HEK293 (cell line): ENCODE results near the gene SLX9.

ENCODE experiments used
- CTCF ChIA-PET: fragments of 350-600 bp; formaldehyde crosslinking; extraction: SDS; loops from one replicate; lab custom pipeline; 2021; ENCODE audit warnings: antibody characterized with exemption; lab: Yijun Ruan, JAX
- POLR2A ChIA-PET: fragments of 300-600 bp; formaldehyde crosslinking; extraction: SDS; loops from one replicate; lab custom pipeline; 2020; ENCODE audit warnings: antibody characterized with exemption, inconsistent platforms; lab: Yijun Ruan, JAX
- H3K27ac ChIP-seq: fragments of 200-500 bp; sonication (Bioruptor generic); 2 replicates; pipeline ENCODE4 v1.5.1; 2014; ENCODE audit warnings: low read depth, low read length, control low read depth, inconsistent platforms; ENCODE audit errors: extremely low read depth
- H3K36me3 ChIP-seq, 2 experiments: fragments of 200-500 bp in 1 of 2; sonication (Bioruptor generic) in 1 of 2; 1 replicate in 1 of 2; 2 replicates in 1 of 2; pipeline ENCODE4 v1.5.1; 2014 to 2017; ENCODE audit warnings: inconsistent platforms in 2 of 2, low read length in 2 of 2; ENCODE audit not compliant: control insufficient read depth in 2 of 2, insufficient read depth in 1 of 2
- H3K4me1 ChIP-seq: fragments of 200-500 bp; sonication (Bioruptor generic); 2 replicates; pipeline ENCODE4 v1.5.1; 2014; ENCODE audit warnings: mild to moderate bottlenecking, low read length, inconsistent platforms; ENCODE audit not compliant: control insufficient read depth, insufficient read depth
- H3K4me3 ChIP-seq: 2 replicates; pipeline ENCODE4 v1.5.1; 2011; ENCODE audit warnings: low read depth, mild to moderate bottlenecking, control low read depth, low read length, moderate library complexity
- H3K9me3 ChIP-seq: fragments of 200-500 bp; sonication (Bioruptor generic); 2 replicates; pipeline ENCODE4 v1.5.1; 2014; ENCODE audit warnings: low read depth, low read length, inconsistent platforms; ENCODE audit not compliant: control insufficient read depth, insufficient read depth
- GLIS1 ChIP-seq: fragments of 450-650 bp; formaldehyde crosslinking; IDR thresholded peaks from 2 replicates; pipeline ENCODE4 v1.5.1; 2016; ENCODE audit warnings: missing biosample characterization, missing genetic modification characterization
- KLF1 ChIP-seq: fragments of 450-650 bp; formaldehyde crosslinking; IDR thresholded peaks from 2 replicates; pipeline ENCODE4 v1.5.1; 2016; ENCODE audit warnings: missing biosample characterization, missing genetic modification characterization
- KLF9 ChIP-seq: fragments of 450-650 bp; formaldehyde crosslinking; IDR thresholded peaks from 2 replicates; pipeline ENCODE4 v1.5.1; 2016; ENCODE audit warnings: missing biosample characterization, missing genetic modification characterization, low read depth
- PRDM10 ChIP-seq: fragments of 450-650 bp; formaldehyde crosslinking; IDR thresholded peaks from 2 replicates; pipeline ENCODE4 v1.5.1; 2016; ENCODE audit warnings: missing biosample characterization, missing genetic modification characterization
- PRDM4 ChIP-seq: fragments of 450-650 bp; formaldehyde crosslinking; IDR thresholded peaks from 2 replicates; pipeline ENCODE4 v1.5.1; 2017; ENCODE audit warnings: missing biosample characterization, missing genetic modification characterization
- ZFHX2 ChIP-seq: fragments of 450-650 bp; formaldehyde crosslinking; conservative IDR thresholded peaks from 2 replicates; pipeline ENCODE4 v1.5.1; 2016; ENCODE audit warnings: missing biosample characterization, missing genetic modification characterization
- ZFP41 ChIP-seq: fragments of 450-650 bp; formaldehyde crosslinking; IDR thresholded peaks from 2 replicates; pipeline ENCODE4 v1.5.1; 2016; ENCODE audit warnings: missing biosample characterization, missing genetic modification characterization, borderline replicate concordance
- ZIC2 ChIP-seq: fragments of 450-650 bp; formaldehyde crosslinking; IDR thresholded peaks from 2 replicates; pipeline ENCODE4 v1.5.1; 2016; ENCODE audit warnings: missing biosample characterization, missing genetic modification characterization
- ZNF530 ChIP-seq: fragments of 450-650 bp; formaldehyde crosslinking; IDR thresholded peaks from 2 replicates; pipeline ENCODE4 v1.5.1; 2016; ENCODE audit warnings: low read depth, missing biosample characterization, missing genetic modification characterization
- ZSCAN4 ChIP-seq: fragments of 450-650 bp; formaldehyde crosslinking; IDR thresholded peaks from 2 replicates; pipeline ENCODE4 v1.5.1; 2017; ENCODE audit warnings: missing biosample characterization, missing genetic modification characterization
- ZSCAN5A ChIP-seq: fragments of 450-650 bp; formaldehyde crosslinking; IDR thresholded peaks from 2 replicates; pipeline ENCODE4 v1.5.1; 2016; ENCODE audit warnings: missing biosample characterization, missing genetic modification characterization

The SLX9 gene

GRCh38 chr21:44896561-44897286 is 43.1 kb upstream of the SLX9 start (continued):
- TF ChIP-seq ZSCAN5A (tag by site-specific recombination) = no peak
- peak; percentile 67 for TF ChIP-seq KLF9
- no peak for TF ChIP-seq PRDM4 (tag by site-specific recombination)
- no peak for TF ChIP-seq ZSCAN4 (tag by site-specific recombination)
- TF ChIP-seq, all 188 proteins: peak for 4

GRCh38 chr21:44897326-44898010 is 42.4 kb upstream of the SLX9 start:
- ChIA-PET POLR2A (interaction anchor here (0.8 kb wide), 1 partner anchor 24 kb away, joined by 3 read pairs; the partner anchor contains the start of gene PTTG1IP), CTCF (interaction anchor here (0.6 to 1.4 kb wide), 3 partner anchors 35 to 241 kb away, joined by 3 to 6 read pairs (median 4); no protein-coding TSS in a partner anchor)
- Histone ChIP-seq H3K9me3 (no peaks in the 10 kb centered on the region), H3K4me3 (no peak overlapping the region), H3K27ac (no peak overlapping the region), H3K36me3 (no peaks in the 10 kb centered on the region), H3K4me1 (no peaks in the 10 kb centered on the region)
- TF ChIP-seq KLF1 (tag by site-specific recombination) (peak; percentile 97), ZNF530 (no peak), ZIC2 (tag by site-specific recombination) (peak; percentile 65), KLF9 (no peak), ZFP41 (tag by site-specific recombination) (no peak)

GRCh38 chr21:44898011-44898488 is 41.8 kb upstream of the SLX9 start:
- no peak overlapping the region for H3K27ac ChIP-seq
- TF ChIP-seq ZFHX2 (tag by site-specific recombination) (no peak), PRDM10 (tag by site-specific recombination) (peak; percentile 81), GLIS1 (tag by site-specific recombination) (peak; percentile 43; the same call in 1 of the 2 replicates)
- H3K9me3 ChIP-seq = no peaks in the 10 kb centered on the region
- ChIA-PET CTCF (interaction anchor here (0.6 to 1.4 kb wide), 2 partner anchors 97 to 660 kb away, joined by 3 to 4 read pairs; no protein-coding TSS in a partner anchor), POLR2A (no interaction called here)
- H3K36me3 ChIP-seq = no peaks in the 10 kb centered on the region
- H3K4me1 ChIP-seq = no peaks in the 10 kb centered on the region
- no peak overlapping the region for H3K4me3 ChIP-seq
